Measurements from ENCODE around the gene BLNK.

The BLNK gene

DNA sequence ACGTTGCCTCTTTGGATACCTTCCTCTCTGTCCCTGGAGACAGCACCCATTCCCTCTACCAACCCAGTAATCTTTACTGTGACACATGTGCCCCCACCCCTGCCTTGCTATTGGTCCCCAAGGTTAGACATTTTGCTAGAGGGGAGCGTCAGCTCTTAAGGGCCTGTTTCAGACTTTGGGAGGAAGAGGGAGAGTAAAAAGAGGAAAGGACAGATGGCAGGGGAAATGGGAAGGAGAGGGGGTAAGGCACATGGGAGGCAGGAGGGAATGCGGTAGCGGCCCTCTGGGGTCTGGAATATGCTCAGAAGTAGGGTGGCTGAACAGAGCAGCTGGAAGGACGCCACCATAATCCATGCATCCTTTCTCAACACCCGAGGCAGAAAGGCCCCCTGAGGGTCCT is 12.2 kb downstream of the BLNK start:
- H3K79me2 ChIP-seq (ENCODE audit: low read length): peaks cover 80% of the 10 kb centered on the region
- H3K9ac ChIP-seq (ENCODE audit: low read length): no peak overlapping the region
- no peak overlapping the region for H3K4me2 ChIP-seq (ENCODE audit: low read depth, low read length)
- peaks cover 35% of the 10 kb centered on the region for H3K4me1 ChIP-seq (ENCODE audit: low read length)
- no peak overlapping the region for H3K4me3 ChIP-seq (ENCODE audit: low read length)
- no peak for DNase-seq
- no peaks in the 10 kb centered on the region for H3K27me3 ChIP-seq (replicated peaks; ENCODE audit: insufficient read depth, low read length)
- H3K36me3 ChIP-seq (replicated peaks; ENCODE audit: insufficient read depth, low read length): no peaks in the 10 kb centered on the region
- H2AFZ ChIP-seq (ENCODE audit: low read length): no peak overlapping the region
- no peaks in the 10 kb centered on the region for H3K9me2 ChIP-seq (replicated peaks; ENCODE audit: insufficient read depth, low read length)
- H3K9me3 ChIP-seq (replicated peaks; ENCODE audit: insufficient read depth, low read length): no peaks in the 10 kb centered on the region
- TF ChIP-seq EZH2phosphoT487 (IDR thresholded peaks at IDR 0.05; ENCODE audit: low read length) (no peak), EZH2 (optimal IDR thresholded peaks at IDR 0.05; ENCODE audit: low read depth, low read length) (no peak)
- TF ChIP-seq, protein P1, sequence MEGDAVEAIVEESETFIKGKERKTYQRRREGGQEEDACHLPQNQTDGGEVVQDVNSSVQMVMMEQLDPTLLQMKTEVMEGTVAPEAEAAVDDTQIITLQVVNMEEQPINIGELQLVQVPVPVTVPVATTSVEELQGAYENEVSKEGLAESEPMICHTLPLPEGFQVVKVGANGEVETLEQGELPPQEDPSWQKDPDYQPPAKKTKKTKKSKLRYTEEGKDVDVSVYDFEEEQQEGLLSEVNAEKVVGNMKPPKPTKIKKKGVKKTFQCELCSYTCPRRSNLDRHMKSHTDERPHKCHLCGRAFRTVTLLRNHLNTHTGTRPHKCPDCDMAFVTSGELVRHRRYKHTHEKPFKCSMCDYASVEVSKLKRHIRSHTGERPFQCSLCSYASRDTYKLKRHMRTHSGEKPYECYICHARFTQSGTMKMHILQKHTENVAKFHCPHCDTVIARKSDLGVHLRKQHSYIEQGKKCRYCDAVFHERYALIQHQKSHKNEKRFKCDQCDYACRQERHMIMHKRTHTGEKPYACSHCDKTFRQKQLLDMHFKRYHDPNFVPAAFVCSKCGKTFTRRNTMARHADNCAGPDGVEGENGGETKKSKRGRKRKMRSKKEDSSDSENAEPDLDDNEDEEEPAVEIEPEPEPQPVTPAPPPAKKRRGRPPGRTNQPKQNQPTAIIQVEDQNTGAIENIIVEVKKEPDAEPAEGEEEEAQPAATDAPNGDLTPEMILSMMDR (IDR thresholded peaks at IDR 0.05; ENCODE audit: low read length): no peak
- H4K20me1 ChIP-seq (ENCODE audit: insufficient read depth, low read length): no peaks in the 10 kb centered on the region
- H3K27ac ChIP-seq (ENCODE audit: low read length): no peak overlapping the region
- H3F3A ChIP-seq (ENCODE audit: insufficient read depth, low read length): peaks cover 10% of the 10 kb centered on the region

DNA sequence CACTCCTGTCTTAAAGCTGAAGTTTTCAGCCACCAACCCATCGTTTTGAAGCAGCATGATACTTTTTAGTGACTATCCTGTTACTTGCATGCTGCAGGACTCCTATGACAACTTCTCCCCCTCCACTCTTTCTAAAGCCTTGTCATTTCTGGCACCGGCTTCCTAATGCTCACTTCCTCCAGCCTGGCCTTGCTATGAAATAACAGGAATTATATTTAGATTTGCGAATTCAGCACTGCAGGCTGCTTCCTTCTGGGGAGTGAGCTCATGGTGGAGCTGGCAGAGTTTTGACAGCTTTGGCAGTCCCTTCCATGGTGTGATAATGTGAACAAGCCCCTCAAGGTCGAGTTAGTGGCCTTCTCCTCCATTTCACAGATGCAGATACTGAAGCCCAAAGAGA is 13.4 kb downstream of the BLNK start:
- no peak for TF ChIP-seq EZH2phosphoT487 (IDR thresholded peaks at IDR 0.05; ENCODE audit: low read length)
- TF ChIP-seq, protein P1 (IDR thresholded peaks at IDR 0.05; ENCODE audit: low read length): no peak
- no peak for TF ChIP-seq EZH2 (optimal IDR thresholded peaks at IDR 0.05; ENCODE audit: low read depth, low read length)
- H3K4me2 ChIP-seq (ENCODE audit: low read depth, low read length): peak overlapping the region; percentile 69
- H4K20me1 ChIP-seq (ENCODE audit: insufficient read depth, low read length): no peaks in the 10 kb centered on the region
- no peaks in the 10 kb centered on the region for H3K36me3 ChIP-seq (replicated peaks; ENCODE audit: insufficient read depth, low read length)
- peak overlapping the region; percentile 3; the same call in 1 of the 2 replicates for H3K4me3 ChIP-seq (ENCODE audit: low read length)
- DNase-seq: peak; percentile 67
- no peaks in the 10 kb centered on the region for H3K9me2 ChIP-seq (replicated peaks; ENCODE audit: insufficient read depth, low read length)
- peak overlapping the region; percentile 55 for H2AFZ ChIP-seq (ENCODE audit: low read length)
- peaks cover 67% of the 10 kb centered on the region for H3K79me2 ChIP-seq (ENCODE audit: low read length)
- no peaks in the 10 kb centered on the region for H3K27me3 ChIP-seq (replicated peaks; ENCODE audit: insufficient read depth, low read length)
- H3K4me1 ChIP-seq (ENCODE audit: low read length): peaks cover 32% of the 10 kb centered on the region
- H3F3A ChIP-seq (ENCODE audit: insufficient read depth, low read length): peaks cover 10% of the 10 kb centered on the region
- H3K9ac ChIP-seq (ENCODE audit: low read length): peak overlapping the region; percentile 48; the same call in 1 of the 2 replicates
- H3K9me3 ChIP-seq (replicated peaks; ENCODE audit: insufficient read depth, low read length): no peaks in the 10 kb centered on the region
- H3K27ac ChIP-seq (ENCODE audit: low read length): peak overlapping the region; percentile 72

DNA sequence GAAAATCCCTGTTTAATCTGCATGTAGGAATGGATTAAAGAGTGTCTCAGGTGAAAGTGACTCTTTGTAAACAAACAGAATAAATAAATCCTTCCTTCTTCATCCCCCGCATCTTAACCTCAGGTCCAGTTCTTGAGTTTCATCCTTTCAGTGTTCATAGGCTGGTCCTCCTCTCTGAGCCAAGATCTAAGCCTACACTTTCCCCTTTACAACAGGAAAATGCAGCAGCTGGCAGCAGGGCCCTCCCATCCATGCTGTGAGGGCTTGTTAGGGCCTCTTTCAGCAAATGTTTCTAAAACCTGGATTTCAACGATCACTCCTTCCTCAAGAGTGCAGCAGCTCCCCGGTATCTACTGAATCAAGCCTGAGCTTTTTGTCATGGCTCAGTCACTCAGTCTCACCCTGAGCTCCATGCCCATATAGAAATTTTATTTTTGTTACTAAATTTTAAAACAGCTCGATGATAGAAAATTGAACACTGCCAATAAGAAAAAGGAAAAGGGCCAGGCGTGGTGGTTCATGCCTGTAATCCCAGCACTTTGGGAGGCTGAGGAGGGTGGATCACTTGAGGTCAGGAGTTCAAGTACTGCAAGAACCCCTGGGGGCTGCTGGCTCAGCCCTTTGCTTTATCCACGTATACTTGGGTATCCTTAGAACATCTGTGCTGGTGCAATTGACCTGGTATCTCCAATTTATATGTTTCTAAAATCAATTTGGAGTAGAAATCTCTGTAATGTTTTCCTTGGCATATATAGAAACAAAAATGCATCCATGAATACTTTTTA is 15.6 kb downstream of the BLNK start:
- Histone ChIP-seq H3K9me2 (replicated peaks; ENCODE audit: insufficient read depth, low read length) (no peaks in the 10 kb centered on the region), H2AFZ (ENCODE audit: low read length) (no peak overlapping the region), H3K27me3 (replicated peaks; ENCODE audit: insufficient read depth, low read length) (no peaks in the 10 kb centered on the region), H3K4me1 (ENCODE audit: low read length) (peaks cover 32% of the 10 kb centered on the region), H4K20me1 (ENCODE audit: insufficient read depth, low read length) (no peaks in the 10 kb centered on the region), H3K27ac (ENCODE audit: low read length) (no peak overlapping the region), H3K9me3 (replicated peaks; ENCODE audit: insufficient read depth, low read length) (no peaks in the 10 kb centered on the region), H3K79me2 (ENCODE audit: low read length) (peaks cover 48% of the 10 kb centered on the region), H3F3A (ENCODE audit: insufficient read depth, low read length) (peaks cover 10% of the 10 kb centered on the region), H3K4me3 (ENCODE audit: low read length) (no peak overlapping the region), H3K9ac (ENCODE audit: low read length) (no peak overlapping the region), H3K36me3 (replicated peaks; ENCODE audit: insufficient read depth, low read length) (no peaks in the 10 kb centered on the region), H3K4me2 (ENCODE audit: low read depth, low read length) (no peak overlapping the region)
- TF ChIP-seq EZH2 (optimal IDR thresholded peaks at IDR 0.05; ENCODE audit: low read depth, low read length): no peak
- TF ChIP-seq, protein P1 (IDR thresholded peaks at IDR 0.05; ENCODE audit: low read length): no peak
- no peak for TF ChIP-seq EZH2phosphoT487 (IDR thresholded peaks at IDR 0.05; ENCODE audit: low read length)
- no peak for DNase-seq
